Stomach (tissue), 9 donors: ENCODE results near the gene IL16. TPM values are rescaled to one million over a fixed set of nuclear protein-coding genes. Genes with fewer than 3 reads are reported as not detected.

ENCODE experiments used
- DNase-seq, 2 donors: peaks; one replicate each; pipeline versions ENCODE4 v3.0.0 to v3.0.0-alpha.2; 2013 to 2019
- H3K27ac ChIP-seq, 5 donors: fragments of 200-600 bp in 4 of 5; sonication (generic) in 4 of 5; one replicate each; pipeline ENCODE4 v1.5.1; 2013 to 2019; ENCODE audit warnings: mild to moderate bottlenecking in 1 of 5, moderate library complexity in 1 of 5
- H3K27me3 ChIP-seq, 3 donors: fragments of 200-600 bp; sonication (generic); one replicate each; pipeline ENCODE4 v1.5.1; 2017 to 2019; ENCODE audit warnings: mixed run types in 1 of 3
- H3K36me3 ChIP-seq, 4 donors: fragments of 200-600 bp; sonication (generic); 1 replicate in 3 of 4; 2 replicates in 1 of 4; pipeline ENCODE4 v1.5.1; 2016 to 2019
- H3K4me1 ChIP-seq, 4 donors: fragments of 200-600 bp; sonication (generic); one replicate each; pipeline ENCODE4 v1.5.1; 2016 to 2019
- H3K4me3 ChIP-seq, 4 donors: fragments of 200-600 bp; sonication (generic) in 3 of 4; one replicate each; pipeline ENCODE4 v1.5.1; 2016 to 2019; ENCODE audit warnings: mild to moderate bottlenecking in 1 of 4
- H3K9me3 ChIP-seq, 4 donors: fragments of 200-600 bp; sonication (generic); one replicate each; pipeline ENCODE4 v1.5.1; 2016 to 2019
- CTCF ChIP-seq, 7 experiments: fragments of 450-650 bp in 4 of 7; fragments of 200-600 bp in 3 of 7; sonication (generic) in 3 of 7; IDR thresholded peaks; one replicate each; pipeline ENCODE4 v1.5.1; 2016 to 2019; ENCODE audit warnings: antibody characterized with exemption in 7 of 7, control low read depth in 2 of 7, mild to moderate bottlenecking in 1 of 7
- EP300 ChIP-seq: sonication (generic); formaldehyde crosslinking; IDR thresholded peaks from one replicate; pipeline ENCODE4 v1.6.1; 2017; ENCODE audit warnings: antibody characterized with exemption
- POLR2A ChIP-seq, 4 donors: fragments of 450-650 bp; IDR thresholded peaks; one replicate each; pipeline ENCODE4 v1.6.1; 2016; ENCODE audit warnings: antibody characterized with exemption in 4 of 4, control low read depth in 2 of 4, mild to moderate bottlenecking in 1 of 4, moderate library complexity in 1 of 4
- POLR2AphosphoS5 ChIP-seq, 3 donors: sonication (generic); formaldehyde crosslinking; IDR thresholded peaks; one replicate each; pipeline ENCODE4 v1.6.1; 2016; ENCODE audit warnings: antibody characterized with exemption in 3 of 3
- WGBS, 5 donors: extraction: QIAGEN DNeasy Blood & Tissue Kit in 3 of 5; methylation state at CpG; one replicate each; pipeline versions ENCODE4 v1.1.5 to v1.1.7; 2013 to 2018; 5-methylcytosine and 5-hydroxymethylcytosine counted together
- intact Hi-C: fragments of 100-400 bp; cut with DNase I; formaldehyde crosslinking; loops from one replicate; pipeline ENCODE4 v1.15.1; 2023; ENCODE audit warnings: low total_unique reads
- polyA plus RNA-seq, 3 donors: library from polyadenylated mRNA; stranded (reverse); fragments of 200-250 nt; gene quantifications; one replicate each; pipeline ENCODE4 v1.2.3, GENCODE V29; 2013
- total RNA-seq, 5 donors: library from RNA; depleted of rRNA; stranded (reverse); fragments of >200 nt; gene quantifications; one replicate each; pipeline versions ENCODE4 v1.1.0 to v1.2.3, GENCODE V29; 2014 to 2016
- donor health status: healthy with polysubstance abuse.
- donor health status: Bipolar disorder and iron deficiency.
- donor health status: healthy.

IL16 gene
- total and polyA plus RNA-seq, 8 donors: 4.9 to 21.0 (median 8.7) TPM

- Histone ChIP-seq H3K9me3 (peaks cover 0 to 1% (median 0%) of the 10 kb centered on the region in 4 donors), H3K4me3 (no peak overlapping the region), H3K27ac (no peak overlapping the region), H3K27me3 (no peaks in the 10 kb centered on the region), H3K36me3 (no peaks in the 10 kb centered on the region), H3K4me1 (no peaks in the 10 kb centered on the region)
- intact Hi-C loops: no loop called here
- DNase-seq: no peak
- TF ChIP-seq POLR2AphosphoS5 (IDR thresholded peaks at IDR 0.05) (no peak), CTCF (IDR thresholded peaks at IDR 0.05) (no peak), EP300 (no peak), POLR2A (IDR thresholded peaks at IDR 0.05) (no peak)
- 69 to 81% (median 77%) methylated on average over 5 of the region's 5 CpGs for WGBS, 5 donors
These were observed 58.8 kb downstream of the IL16 start for GRCh38 chr15:81255315-81255957.

DNA sequence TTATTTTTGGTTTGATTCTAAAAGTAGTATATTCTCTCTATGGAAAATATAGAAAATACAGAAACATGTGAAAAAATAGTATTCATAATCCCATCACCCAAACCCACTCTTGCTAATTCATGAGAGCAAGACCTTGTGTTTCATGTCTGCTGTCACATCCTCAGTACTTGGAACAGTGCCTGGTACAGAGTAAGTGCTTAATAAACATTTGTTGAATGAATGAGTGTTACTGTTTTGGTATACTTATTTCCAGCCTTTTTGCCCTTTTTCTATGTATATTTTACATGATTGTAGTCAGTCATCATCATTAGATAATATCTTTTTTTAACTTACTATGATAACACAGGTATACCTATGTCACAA lies 59.3 kb downstream of the IL16 start:
- no peaks in the 10 kb centered on the region for H3K27me3 ChIP-seq
- H3K4me3 ChIP-seq: no peak overlapping the region
- DNase-seq: no peak
- no peaks in the 10 kb centered on the region for H3K4me1 ChIP-seq
- H3K36me3 ChIP-seq: no peaks in the 10 kb centered on the region
- H3K27ac ChIP-seq: no peak overlapping the region
- intact Hi-C loops: no loop called here
- no peak for TF ChIP-seq CTCF (IDR thresholded peaks at IDR 0.05)
- TF ChIP-seq POLR2AphosphoS5 (IDR thresholded peaks at IDR 0.05): no peak
- no peak for TF ChIP-seq EP300
- TF ChIP-seq POLR2A (IDR thresholded peaks at IDR 0.05): no peak
- no peaks in the 10 kb centered on the region for H3K9me3 ChIP-seq

GRCh38 chr15:81256916-81257315 lies 60.2 kb downstream of the IL16 start:
- 18 to 44% (median 33%) methylated on average over 1 of the region's 1 CpG for WGBS, 5 donors
- Histone ChIP-seq H3K27ac (no peak overlapping the region), H3K27me3 (no peaks in the 10 kb centered on the region), H3K4me1 (no peaks in the 10 kb centered on the region), H3K4me3 (no peak overlapping the region), H3K9me3 (no peaks in the 10 kb centered on the region), H3K36me3 (no peaks in the 10 kb centered on the region)
- intact Hi-C loops: no loop called here
- no peak for TF ChIP-seq POLR2AphosphoS5 (IDR thresholded peaks at IDR 0.05)
- TF ChIP-seq CTCF (IDR thresholded peaks at IDR 0.05): peak in 4 of 7 experiments; percentile 6 to 57 (median 31)
- peak in 1 of 2 donors; percentile 55 for DNase-seq

- H3K4me1 ChIP-seq: no peaks in the 10 kb centered on the region
- H3K27ac ChIP-seq: no peak overlapping the region
- H3K4me3 ChIP-seq: no peak overlapping the region
- WGBS, 5 donors: 28 to 40% (median 37%) methylated on average over 2 of the region's 2 CpGs
- no peaks in the 10 kb centered on the region for H3K36me3 ChIP-seq
- TF ChIP-seq CTCF (IDR thresholded peaks at IDR 0.05): no peak
- TF ChIP-seq POLR2AphosphoS5 (IDR thresholded peaks at IDR 0.05): no peak
- TF ChIP-seq POLR2A (IDR thresholded peaks at IDR 0.05): no peak
- no peak for TF ChIP-seq EP300
- H3K9me3 ChIP-seq: no peaks in the 10 kb centered on the region
- intact Hi-C loops: no loop called here
- no peaks in the 10 kb centered on the region for H3K27me3 ChIP-seq
- no peak for DNase-seq
These were observed 60.8 kb downstream of the IL16 start for GRCh38 chr15:81257435-81257834.
